GM19023 (cell line): ENCODE data around the gene MAGOHB.
"Not testable (repeated sequence)": the region's sequence is repeated elsewhere in the genome, so short reads cannot be mapped to it uniquely, and the experiment has no call there.

Source experiments
- ATAC-seq: cut with Tn5 transposase; IDR thresholded peaks from one replicate; pipeline ENCODE4 v1.9.1; 2021; ENCODE audit warnings: mild to moderate bottlenecking, moderate library complexity; ENCODE audit not compliant: unreplicated experiment

The MAGOHB gene

GRCh38 chr12:10614056-10614370 is 604 bp upstream of the MAGOHB start:
- ATAC-seq, result no peak

- ATAC-seq, result peak; percentile 6
Observed at GRCh38 chr12:10612984-10613348, 443 bp downstream of the MAGOHB start.

- ATAC-seq, result no peak
Observed at GRCh38 chr12:10612110-10612509, 1.3 kb downstream of the MAGOHB start.

- ATAC-seq, result not testable (repeated sequence)
Observed at GRCh38 chr12:10611258-10611657, 2.2 kb downstream of the MAGOHB start.

- no peak for ATAC-seq
Observed at GRCh38 chr12:10610188-10610587, 3.2 kb downstream of the MAGOHB start.

GRCh38 chr12:10607885-10608458 is 5.4 kb downstream of the MAGOHB start:
- ATAC-seq, result no peak

GRCh38 chr12:10601860-10602259 is 11.5 kb downstream of the MAGOHB start:
- ATAC-seq, result no peak

- ATAC-seq, result no peak
Observed at GRCh38 chr12:10600988-10601387, 12.4 kb downstream of the MAGOHB start.

GRCh38 chr12:10595881-10596280 is 17.5 kb downstream of the MAGOHB start:
- ATAC-seq, result no peak

- no peak for ATAC-seq
Observed at GRCh38 chr12:10590966-10591365, 22.4 kb downstream of the MAGOHB start.

- no peak for ATAC-seq
Observed at GRCh38 chr12:10584415-10584814, 29.0 kb downstream of the MAGOHB start.

- no peak for ATAC-seq
Observed at GRCh38 chr12:10582704-10583103, 30.7 kb downstream of the MAGOHB start.

- not testable (repeated sequence) for ATAC-seq
Observed at GRCh38 chr12:10582133-10582532, 31.3 kb downstream of the MAGOHB start.

GRCh38 chr12:10574307-10574706 is 39.1 kb downstream of the MAGOHB start:
- ATAC-seq, result no peak

GRCh38 chr12:10572021-10572490 is 41.4 kb downstream of the MAGOHB start:
- ATAC-seq, result not testable (repeated sequence)

- ATAC-seq, result no peak
Observed at GRCh38 chr12:10571141-10571540, 42.3 kb downstream of the MAGOHB start.

- ATAC-seq, result no peak
Observed at GRCh38 chr12:10567813-10568212, 45.6 kb downstream of the MAGOHB start.

- ATAC-seq, result no peak
Observed at GRCh38 chr12:10563966-10564365, 49.4 kb downstream of the MAGOHB start.

GRCh38 chr12:10563002-10563401 is 50.4 kb downstream of the MAGOHB start:
- ATAC-seq, result no peak

- ATAC-seq, result no peak
Observed at GRCh38 chr12:10562306-10562933, 51.0 kb downstream of the MAGOHB start.

- ATAC-seq, result no peak
Observed at GRCh38 chr12:10559244-10559643, 54.2 kb downstream of the MAGOHB start.

GRCh38 chr12:10558789-10559188 is 54.6 kb downstream of the MAGOHB start:
- no peak for ATAC-seq

- no peak for ATAC-seq
Observed at GRCh38 chr12:10558301-10558700, 55.1 kb downstream of the MAGOHB start.
